Bronchial epithelial cell (primary cell): ENCODE measurements around the gene INPP4A. TPM values are rescaled to one million over a fixed set of nuclear protein-coding genes. Genes with fewer than 3 reads are reported as not detected.

ENCODE experiments used
- DNase-seq: peaks from one replicate; pipeline ENCODE4 v3.0.0-alpha.2; 2010; ENCODE audit warnings: low read depth
- FAIRE-seq: peaks from 2 replicates; lab custom pipeline; 2011; peaks lifted over from hg19 to GRCh38; lab: Jason Lieb, UNC
- H3K27me3 ChIP-seq: 2 replicates; pipeline ENCODE4 v1.5.1; 2011; ENCODE audit warnings: low read length; ENCODE audit not compliant: control insufficient read depth, insufficient read depth
- H3K36me3 ChIP-seq: 2 replicates; pipeline ENCODE4 v1.5.1; 2011; ENCODE audit warnings: low read length; ENCODE audit not compliant: control insufficient read depth, insufficient read depth
- H3K4me3 ChIP-seq: 2 replicates; pipeline ENCODE4 v1.5.1; 2011; ENCODE audit warnings: mild to moderate bottlenecking, low read depth, low read length, control low read depth
- CTCF ChIP-seq: IDR thresholded peaks from 2 replicates; pipeline ENCODE4 v1.5.1; 2011; ENCODE audit warnings: mild to moderate bottlenecking, moderate library complexity, low read length, control low read depth, inconsistent platforms; ENCODE audit not compliant: insufficient read depth, severe bottlenecking
- total RNA-seq: library from RNA; depleted of rRNA; stranded (reverse); fragments of >200 nt; gene quantifications from 2 replicates; pipeline ENCODE4 v1.2.1, GENCODE V29; 2014

The INPP4A gene
- total RNA-seq, 1 donor from 2014 or later, result 18.2 TPM

DNA sequence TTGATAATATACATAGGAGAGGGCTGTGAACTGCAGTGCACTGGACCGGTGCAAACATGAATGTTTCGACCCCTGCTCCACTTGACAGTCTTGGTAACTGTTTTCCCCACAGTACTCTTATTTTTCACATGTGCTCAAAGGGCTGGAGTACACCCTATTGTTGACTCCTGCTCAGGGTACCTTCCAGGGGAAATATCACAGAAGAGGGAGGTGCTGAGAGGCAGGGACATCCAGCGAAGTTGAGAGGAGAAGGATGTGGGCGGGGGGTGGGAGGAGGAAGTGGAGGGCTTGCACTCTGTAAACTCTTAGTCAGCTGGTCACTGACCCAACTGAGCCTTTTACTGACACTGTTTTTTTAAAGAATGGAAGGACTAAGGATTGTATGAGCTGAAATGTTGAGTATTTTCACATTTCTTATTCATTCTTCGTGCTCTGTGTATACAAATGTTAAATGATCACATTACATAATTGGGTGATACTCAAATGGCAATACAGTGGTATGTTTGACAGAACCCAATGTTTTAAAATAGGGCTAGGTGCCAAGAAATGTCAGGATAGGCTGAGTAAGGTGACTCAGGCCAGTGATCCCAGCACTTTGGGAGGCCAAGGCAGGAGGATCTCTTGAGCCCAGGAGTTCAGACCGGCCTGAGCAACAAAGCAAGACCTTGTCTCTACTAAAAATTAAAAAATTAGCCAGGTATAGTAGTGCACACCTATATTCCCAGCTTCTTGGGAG, 10.0 kb downstream of the INPP4A start:
- Histone ChIP-seq H3K27me3 (no peaks in the 10 kb centered on the region), H3K4me3 (no peak overlapping the region), H3K36me3 (peaks cover 1% of the 10 kb centered on the region)
- FAIRE-seq (no peak), DNase-seq (peak; percentile 50)
- no peak for TF ChIP-seq CTCF

GRCh38 chr2:98455494-98455976, 10.9 kb downstream of the INPP4A start:
- no peaks in the 10 kb centered on the region for H3K27me3 ChIP-seq
- no peak for FAIRE-seq
- no peak for TF ChIP-seq CTCF
- no peak for DNase-seq
- peaks cover 1% of the 10 kb centered on the region for H3K36me3 ChIP-seq
- H3K4me3 ChIP-seq, result no peak overlapping the region

- Histone ChIP-seq H3K36me3 (peaks cover 1% of the 10 kb centered on the region), H3K4me3 (no peak overlapping the region), H3K27me3 (no peaks in the 10 kb centered on the region)
- DNase-seq (peak; percentile 94), FAIRE-seq (no peak)
- no peak for TF ChIP-seq CTCF
These were observed 12.5 kb downstream of the INPP4A start for GRCh38 chr2:98457045-98457696.

GRCh38 chr2:98458207-98458606, 13.5 kb downstream of the INPP4A start:
- H3K27me3 ChIP-seq, result no peaks in the 10 kb centered on the region
- peaks cover 1% of the 10 kb centered on the region for H3K36me3 ChIP-seq
- TF ChIP-seq CTCF, result no peak
- no peak overlapping the region for H3K4me3 ChIP-seq
- DNase-seq, result peak; percentile 65
- no peak for FAIRE-seq

GRCh38 chr2:98458667-98459380, 14.2 kb downstream of the INPP4A start:
- FAIRE-seq (no peak), DNase-seq (peak; percentile 30)
- H3K27me3 ChIP-seq, result no peaks in the 10 kb centered on the region
- no peak for TF ChIP-seq CTCF
- H3K4me3 ChIP-seq, result no peak overlapping the region
- peaks cover 1% of the 10 kb centered on the region for H3K36me3 ChIP-seq
